Memory B cell (primary cell): ENCODE measurements around the gene TMEM30B.
"Not testable (repeated sequence)": the region's sequence is repeated elsewhere in the genome, so short reads cannot be mapped to it uniquely, and the experiment has no call there.

Experiments
- ATAC-seq: fragments of 150-1000 bp; cut with Tn5 transposase; 2 replicates; pipeline ENCODE4 v1.10.0; 2021; ENCODE audit warnings: low read depth, mild to moderate bottlenecking, moderate library complexity
- DNase-seq, 2 donors: peaks; one replicate each; pipeline ENCODE4 v3.0.0; 2022; ENCODE audit warnings: low spot score in 2 of 2
- H3K27ac Mint-ChIP-seq: one replicate; pipeline ENCODE4 v1.8.0; 2022; ENCODE audit warnings: mild to moderate bottlenecking, moderate library complexity, mixed read lengths
- H3K27me3 Mint-ChIP-seq: one replicate; pipeline ENCODE4 v1.8.0; 2022; ENCODE audit warnings: mixed read lengths
- H3K36me3 Mint-ChIP-seq: one replicate; pipeline ENCODE4 v1.8.0; 2022; ENCODE audit warnings: mild to moderate bottlenecking, mixed read lengths
- H3K4me1 Mint-ChIP-seq: one replicate; pipeline ENCODE4 v1.8.0; 2022; ENCODE audit warnings: mixed read lengths
- H3K4me3 Mint-ChIP-seq: one replicate; pipeline ENCODE4 v1.8.0; 2022; ENCODE audit warnings: mild to moderate bottlenecking, moderate library complexity, mixed read lengths
- H3K9me3 Mint-ChIP-seq: one replicate; pipeline ENCODE4 v1.8.0; 2022; ENCODE audit warnings: mixed read lengths

The TMEM30B gene

DNA sequence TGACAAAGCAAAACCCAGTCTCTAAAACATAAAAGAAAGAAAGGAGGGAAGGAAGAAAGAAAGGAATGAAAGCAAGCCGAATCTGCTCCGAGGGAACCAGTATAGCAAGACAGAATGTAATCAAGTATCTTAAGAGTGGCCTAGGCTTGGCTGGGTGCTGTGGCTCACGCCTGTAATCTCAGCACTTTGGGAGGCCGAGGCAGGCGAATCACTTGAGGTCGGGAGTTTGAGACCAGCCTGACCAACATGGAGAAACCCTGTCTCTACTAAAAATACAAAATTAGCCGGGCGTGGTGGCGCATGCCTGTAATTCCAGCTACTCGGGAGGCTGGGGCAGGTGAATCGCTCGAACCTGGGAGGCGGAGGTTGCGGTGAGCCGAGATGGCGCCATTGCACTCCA is 39.0 kb upstream of the TMEM30B start:
- H3K27ac Mint-ChIP-seq, ATAC-seq, DNase-seq, H3K9me3 Mint-ChIP-seq, H3K4me3 Mint-ChIP-seq, H3K4me1 Mint-ChIP-seq, H3K27me3 Mint-ChIP-seq, H3K36me3 Mint-ChIP-seq: not testable (repeated sequence)

DNA sequence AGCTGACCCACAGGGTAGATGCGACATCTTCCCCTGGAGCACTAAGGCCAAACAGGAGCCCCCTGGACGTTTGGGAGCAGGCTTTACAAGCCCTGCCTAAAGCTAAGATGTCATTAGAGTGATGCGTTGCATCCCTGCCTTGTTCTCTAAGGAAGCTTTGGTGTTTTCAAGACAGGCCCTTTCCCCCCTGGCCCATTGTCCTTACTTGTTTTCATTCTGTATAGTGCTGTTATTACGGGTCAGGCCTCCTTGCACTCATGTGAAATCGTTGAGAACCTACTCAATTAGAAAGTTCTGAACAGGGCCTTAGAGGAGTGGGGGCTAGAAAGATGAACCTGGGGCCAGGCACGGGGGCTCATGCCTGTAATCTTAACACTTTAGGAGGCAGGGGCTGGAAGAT is 38.6 kb upstream of the TMEM30B start:
- DNase-seq (no peak), ATAC-seq (no peak)
- Mint-ChIP-seq H3K4me1 (peaks cover 6% of the 10 kb centered on the region), H3K27me3 (peaks cover 3% of the 10 kb centered on the region), H3K9me3 (no peaks in the 10 kb centered on the region), H3K27ac (no peak overlapping the region), H3K36me3 (no peaks in the 10 kb centered on the region), H3K4me3 (no peak overlapping the region)

DNA sequence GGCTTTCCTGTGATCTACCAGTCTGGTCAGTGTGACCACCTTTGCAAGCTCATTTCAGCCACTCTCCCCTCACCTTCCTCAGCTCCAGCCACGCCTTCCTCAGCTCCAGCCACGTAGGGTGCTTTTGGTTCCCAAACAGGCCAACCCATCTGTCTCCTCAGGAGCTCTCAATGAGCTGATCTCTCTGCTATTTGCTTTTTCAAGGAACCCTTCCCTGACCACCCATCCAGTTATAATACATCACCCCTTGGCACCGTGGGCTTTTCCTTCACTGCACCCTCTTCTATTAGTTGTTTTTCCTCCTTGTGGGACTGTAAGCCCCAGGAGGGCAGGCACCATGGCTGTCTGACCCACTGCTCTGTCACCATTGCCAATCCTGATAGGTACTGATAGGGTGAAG is 37.9 kb upstream of the TMEM30B start:
- H3K27ac Mint-ChIP-seq: no peak overlapping the region
- DNase-seq (no peak), ATAC-seq (no peak)
- no peak overlapping the region for H3K4me3 Mint-ChIP-seq
- peaks cover 4% of the 10 kb centered on the region for H3K27me3 Mint-ChIP-seq
- peaks cover 2% of the 10 kb centered on the region for H3K9me3 Mint-ChIP-seq
- H3K4me1 Mint-ChIP-seq: peaks cover 6% of the 10 kb centered on the region
- peaks cover 1% of the 10 kb centered on the region for H3K36me3 Mint-ChIP-seq

DNA sequence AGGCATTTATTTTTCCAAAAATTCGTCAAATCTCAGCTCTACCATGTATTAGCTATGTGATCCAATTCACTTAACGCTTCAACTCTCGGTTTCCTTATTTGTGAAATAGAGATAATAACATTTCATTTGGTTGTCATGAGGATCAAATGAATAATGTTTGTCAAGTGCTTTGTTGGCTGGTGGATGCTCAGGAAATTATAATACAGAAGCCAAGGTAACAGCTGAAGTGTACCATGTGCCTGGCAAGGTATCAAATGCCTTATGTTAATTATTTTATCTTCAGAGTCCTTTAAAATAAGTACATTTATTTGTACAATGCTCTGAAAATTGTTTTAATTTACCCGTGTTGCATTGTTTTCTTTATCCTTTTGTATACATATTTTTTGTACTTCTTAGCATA is 34.2 kb upstream of the TMEM30B start:
- peaks cover 5% of the 10 kb centered on the region for H3K36me3 Mint-ChIP-seq
- H3K4me3 Mint-ChIP-seq: no peak overlapping the region
- peaks cover 9% of the 10 kb centered on the region for H3K9me3 Mint-ChIP-seq
- no peak overlapping the region for H3K27ac Mint-ChIP-seq
- DNase-seq (no peak), ATAC-seq (no peak)
- H3K27me3 Mint-ChIP-seq: peaks cover 3% of the 10 kb centered on the region
- no peaks in the 10 kb centered on the region for H3K4me1 Mint-ChIP-seq

DNA sequence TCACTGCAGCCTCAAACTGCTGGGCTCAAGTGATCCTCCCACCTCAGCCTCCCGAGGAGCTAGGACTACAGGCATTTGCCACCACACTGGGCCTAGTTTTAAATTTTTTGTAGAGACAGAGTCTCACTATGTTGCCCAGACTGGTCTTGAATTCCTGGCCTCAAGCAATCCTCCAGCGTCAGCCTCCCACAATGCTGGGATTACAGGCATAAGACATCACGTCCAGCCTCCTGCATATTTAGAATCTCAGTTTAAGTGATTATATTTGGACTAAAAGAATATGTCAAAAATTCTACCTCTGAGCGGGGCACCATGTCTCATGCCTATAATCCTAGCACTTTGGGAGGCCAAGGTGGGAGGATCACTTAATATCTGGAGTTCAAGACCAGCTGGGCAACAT is 27.6 kb upstream of the TMEM30B start:
- not testable (repeated sequence) for H3K4me1 Mint-ChIP-seq, H3K27me3 Mint-ChIP-seq, H3K27ac Mint-ChIP-seq, H3K36me3 Mint-ChIP-seq, ATAC-seq, DNase-seq, H3K4me3 Mint-ChIP-seq
- peaks cover 15% of the 10 kb centered on the region for H3K9me3 Mint-ChIP-seq

DNA sequence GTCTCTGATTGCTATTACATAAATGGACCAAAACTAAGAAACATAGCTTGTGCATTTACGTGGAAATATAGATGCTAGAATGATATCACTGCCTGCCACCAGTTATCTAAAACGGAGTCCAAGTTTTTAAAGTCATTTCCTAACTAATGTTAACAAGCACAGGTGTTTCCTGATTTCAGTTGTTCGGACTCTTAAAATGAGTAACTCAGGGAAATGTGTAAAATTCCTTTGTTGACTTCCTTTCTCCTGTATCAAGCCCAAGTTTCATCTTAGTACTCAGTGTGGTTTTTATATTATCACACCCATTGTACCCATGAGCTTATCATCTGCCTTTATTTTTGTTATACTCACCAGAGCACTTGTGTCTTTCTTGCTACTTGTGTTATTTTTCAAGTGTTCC is 27.1 kb upstream of the TMEM30B start:
- H3K9me3 Mint-ChIP-seq: peaks cover 14% of the 10 kb centered on the region
- peaks cover 6% of the 10 kb centered on the region for H3K27me3 Mint-ChIP-seq
- no peak overlapping the region for H3K27ac Mint-ChIP-seq
- H3K4me1 Mint-ChIP-seq: no peaks in the 10 kb centered on the region
- H3K36me3 Mint-ChIP-seq: peaks cover 5% of the 10 kb centered on the region
- ATAC-seq: no peak
- H3K4me3 Mint-ChIP-seq: no peak overlapping the region
- DNase-seq: no peak

DNA sequence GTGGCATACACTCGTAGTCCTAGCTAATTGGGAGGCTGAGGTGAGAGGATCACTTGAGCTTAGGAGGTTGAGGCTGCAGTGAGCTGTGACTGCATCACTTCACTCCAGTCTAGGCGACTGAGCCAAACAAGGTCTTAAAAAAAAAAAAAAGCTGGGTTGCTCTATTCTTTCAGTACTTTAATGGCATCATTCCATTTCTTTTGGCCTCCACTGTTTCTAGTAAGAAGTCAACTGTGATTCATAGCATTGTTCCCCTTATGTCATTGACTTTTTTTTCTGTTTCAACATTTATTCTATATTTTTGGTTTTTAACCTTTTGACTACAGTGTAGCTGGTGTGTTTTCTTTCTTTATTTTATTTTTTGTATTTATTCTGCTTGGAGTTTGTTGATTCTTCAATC is 23.6 kb upstream of the TMEM30B start:
- H3K36me3 Mint-ChIP-seq: peaks cover under 1% of the 10 kb centered on the region
- no peaks in the 10 kb centered on the region for H3K4me1 Mint-ChIP-seq
- H3K27me3 Mint-ChIP-seq: peaks cover 7% of the 10 kb centered on the region
- peaks cover 3% of the 10 kb centered on the region for H3K9me3 Mint-ChIP-seq
- no peak overlapping the region for H3K27ac Mint-ChIP-seq
- ATAC-seq: no peak
- no peak for DNase-seq
- H3K4me3 Mint-ChIP-seq: no peak overlapping the region

DNA sequence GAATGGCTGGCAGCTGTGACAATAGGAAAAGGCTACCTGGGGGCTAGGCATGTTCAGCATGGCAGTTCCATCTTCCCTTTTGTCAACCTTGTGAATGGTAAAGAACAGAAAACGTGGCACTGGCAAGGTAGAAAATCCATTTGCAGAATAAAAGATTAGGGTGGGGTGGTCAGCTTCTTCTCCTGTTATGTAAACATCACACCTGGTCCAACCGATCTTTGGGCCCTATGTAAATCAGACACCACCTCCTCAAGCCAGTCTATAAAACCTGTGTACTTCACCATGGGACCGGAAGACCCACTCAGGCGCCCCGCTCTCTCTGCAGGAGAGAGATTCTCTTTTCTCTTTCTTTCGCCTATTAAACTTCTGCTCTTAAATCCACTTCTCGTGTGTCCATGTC is 19.6 kb upstream of the TMEM30B start:
- Mint-ChIP-seq H3K27ac (no peak overlapping the region), H3K36me3 (no peaks in the 10 kb centered on the region), H3K4me1 (no peaks in the 10 kb centered on the region), H3K9me3 (no peaks in the 10 kb centered on the region), H3K4me3 (no peak overlapping the region), H3K27me3 (peaks cover 3% of the 10 kb centered on the region)
- ATAC-seq (no peak), DNase-seq (no peak)

DNA sequence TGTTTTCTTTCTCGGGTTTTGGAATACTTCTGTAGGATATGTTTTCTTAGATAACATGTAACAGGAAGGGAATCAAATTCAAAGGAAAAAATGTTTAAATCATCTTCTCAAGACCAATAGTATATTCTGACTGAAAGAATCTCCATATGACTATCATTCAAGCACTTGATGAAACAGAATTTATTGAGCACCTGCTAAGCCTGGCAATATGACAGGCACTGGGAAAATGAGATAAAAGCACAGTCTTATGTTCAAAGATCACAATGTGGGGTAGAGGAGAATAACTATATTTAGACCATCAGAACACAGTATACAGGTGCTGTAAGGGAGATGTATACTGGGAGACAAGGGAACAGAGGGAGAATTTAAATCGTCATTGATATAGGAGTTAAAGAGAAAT is 19.1 kb upstream of the TMEM30B start:
- no peaks in the 10 kb centered on the region for H3K4me1 Mint-ChIP-seq
- peaks cover 3% of the 10 kb centered on the region for H3K27me3 Mint-ChIP-seq
- H3K9me3 Mint-ChIP-seq: no peaks in the 10 kb centered on the region
- H3K4me3 Mint-ChIP-seq: no peak overlapping the region
- H3K27ac Mint-ChIP-seq: no peak overlapping the region
- ATAC-seq (no peak), DNase-seq (no peak)
- H3K36me3 Mint-ChIP-seq: no peaks in the 10 kb centered on the region

DNA sequence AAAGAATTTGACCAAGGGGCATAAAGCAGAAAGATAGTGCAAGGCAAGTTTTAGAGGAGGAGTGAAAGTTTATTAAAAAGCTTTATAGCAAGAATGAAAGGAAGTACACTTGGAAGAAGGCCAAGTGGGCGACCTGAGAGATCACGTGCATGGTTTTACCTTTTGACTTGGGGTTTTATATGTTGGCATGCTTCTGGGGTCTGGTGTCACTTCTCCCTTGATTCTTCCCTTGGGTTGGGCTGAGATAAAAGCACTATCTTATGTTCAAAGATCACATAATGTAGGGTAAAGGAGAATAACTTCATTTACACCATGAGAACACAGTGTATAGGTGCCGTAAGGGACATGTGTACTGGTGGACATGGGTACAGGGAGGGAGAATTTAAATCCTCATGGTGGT is 17.7 kb upstream of the TMEM30B start:
- H3K27ac Mint-ChIP-seq: no peak overlapping the region
- H3K9me3 Mint-ChIP-seq: no peaks in the 10 kb centered on the region
- no peak for ATAC-seq
- H3K4me3 Mint-ChIP-seq: no peak overlapping the region
- DNase-seq: no peak
- H3K27me3 Mint-ChIP-seq: peaks cover 3% of the 10 kb centered on the region
- H3K4me1 Mint-ChIP-seq: no peaks in the 10 kb centered on the region
- H3K36me3 Mint-ChIP-seq: no peaks in the 10 kb centered on the region

DNA sequence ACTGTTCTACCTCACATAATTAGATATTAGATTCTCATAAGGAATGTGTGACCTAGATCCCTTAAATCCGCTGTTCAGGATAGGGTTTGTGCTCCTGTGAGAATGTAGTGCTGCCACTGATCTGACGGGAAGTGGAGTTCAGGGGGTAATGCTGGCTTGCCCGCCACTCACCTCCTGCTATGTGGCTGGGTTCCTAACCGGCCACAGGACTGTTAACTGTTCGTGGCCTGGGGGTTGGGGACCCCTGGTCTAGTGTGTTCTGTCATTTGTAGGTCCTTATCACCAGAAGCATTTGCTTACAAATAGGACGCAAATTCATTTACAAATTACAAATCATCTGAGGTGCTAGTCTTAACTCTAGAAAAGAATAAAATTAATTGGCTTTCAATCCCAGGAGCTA is 16.4 kb upstream of the TMEM30B start:
- no peak overlapping the region for H3K4me3 Mint-ChIP-seq
- H3K27ac Mint-ChIP-seq: no peak overlapping the region
- ATAC-seq: no peak
- H3K27me3 Mint-ChIP-seq: peaks cover 3% of the 10 kb centered on the region
- H3K36me3 Mint-ChIP-seq: no peaks in the 10 kb centered on the region
- H3K4me1 Mint-ChIP-seq: no peaks in the 10 kb centered on the region
- H3K9me3 Mint-ChIP-seq: no peaks in the 10 kb centered on the region
- no peak for DNase-seq

DNA sequence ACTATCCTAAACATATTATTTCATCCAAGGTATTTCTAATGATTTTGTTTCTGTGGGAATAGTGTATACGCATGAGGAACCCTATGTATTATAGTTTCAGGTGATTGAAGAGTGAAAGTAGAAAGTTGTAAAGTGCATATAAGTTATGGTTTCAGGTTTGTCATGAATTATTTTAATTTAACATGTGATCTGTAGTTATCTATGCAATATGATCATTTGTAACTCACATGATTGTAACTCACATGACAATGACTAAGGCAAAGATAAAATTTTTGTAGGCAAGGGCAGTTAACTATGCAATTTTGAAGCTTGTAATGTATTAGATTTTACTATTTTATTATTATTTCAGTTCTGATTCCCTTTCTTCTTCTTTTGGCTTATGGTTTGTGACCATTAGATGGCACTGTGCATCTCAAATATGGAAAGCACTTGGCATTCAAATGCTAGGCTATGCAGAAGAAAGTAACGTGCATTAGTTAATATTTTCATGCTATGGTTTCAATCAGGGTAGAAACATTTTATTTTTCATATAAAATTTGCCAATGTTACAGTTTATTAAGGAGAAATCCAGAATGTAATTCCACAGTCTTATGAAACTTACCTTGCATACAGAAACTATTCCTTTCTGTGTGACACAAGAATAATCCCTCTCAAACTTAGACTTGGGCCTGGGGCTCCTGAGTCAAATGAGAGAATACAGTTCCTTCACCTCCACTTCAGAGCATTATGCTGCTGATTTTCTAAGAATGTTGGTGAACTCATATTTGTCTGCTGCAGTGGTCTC is 15.8 kb upstream of the TMEM30B start:
- H3K27ac Mint-ChIP-seq: no peak overlapping the region
- H3K9me3 Mint-ChIP-seq: no peaks in the 10 kb centered on the region
- H3K36me3 Mint-ChIP-seq: no peaks in the 10 kb centered on the region
- ATAC-seq: no peak
- peaks cover 3% of the 10 kb centered on the region for H3K27me3 Mint-ChIP-seq
- no peaks in the 10 kb centered on the region for H3K4me1 Mint-ChIP-seq
- H3K4me3 Mint-ChIP-seq: no peak overlapping the region
- no peak for DNase-seq

DNA sequence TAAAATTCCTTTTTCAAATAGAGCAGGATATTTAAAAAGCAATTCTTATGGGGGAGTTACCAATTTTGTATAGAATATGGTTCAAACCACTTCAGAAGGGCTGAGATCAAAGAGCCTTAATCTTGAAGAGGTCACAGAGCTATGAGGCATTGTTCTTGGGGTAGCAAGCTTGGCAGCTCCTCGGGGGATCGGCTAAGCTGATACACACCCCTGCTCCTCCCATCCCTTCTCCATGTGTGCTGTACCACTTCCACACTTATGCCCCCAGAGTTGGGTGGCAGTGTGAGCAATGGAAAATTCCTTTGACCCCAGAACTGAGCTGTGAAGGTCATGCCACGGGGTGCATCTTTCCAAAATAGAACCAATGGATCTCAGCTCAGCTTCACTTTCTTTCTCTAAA is 15.0 kb upstream of the TMEM30B start:
- ATAC-seq (no peak), DNase-seq (no peak)
- H3K36me3 Mint-ChIP-seq: no peaks in the 10 kb centered on the region
- H3K27me3 Mint-ChIP-seq: peaks cover 3% of the 10 kb centered on the region
- no peak overlapping the region for H3K4me3 Mint-ChIP-seq
- no peaks in the 10 kb centered on the region for H3K4me1 Mint-ChIP-seq
- no peaks in the 10 kb centered on the region for H3K9me3 Mint-ChIP-seq
- no peak overlapping the region for H3K27ac Mint-ChIP-seq

DNA sequence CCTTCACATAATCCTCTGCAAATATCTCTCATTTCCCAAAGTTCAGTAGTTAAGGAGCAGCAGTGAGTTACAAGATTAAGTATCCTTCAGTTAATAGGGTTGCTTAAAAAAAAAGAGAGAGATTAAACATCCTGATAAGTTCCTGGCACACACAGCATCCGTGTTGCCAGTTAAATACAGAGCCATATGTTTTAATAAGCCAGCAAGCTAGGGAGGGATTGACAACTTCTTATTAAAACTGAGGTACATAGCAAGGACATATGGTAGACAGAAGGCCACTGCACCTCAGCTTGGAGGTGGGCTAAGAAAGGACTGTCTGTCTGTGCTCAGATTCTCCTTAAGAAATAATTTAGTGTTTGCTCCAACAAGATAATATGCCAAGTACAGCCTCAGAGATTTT is 9.6 kb upstream of the TMEM30B start:
- ATAC-seq (no peak), DNase-seq (no peak)
- no peaks in the 10 kb centered on the region for H3K4me1 Mint-ChIP-seq
- peaks cover 3% of the 10 kb centered on the region for H3K27me3 Mint-ChIP-seq
- no peak overlapping the region for H3K27ac Mint-ChIP-seq
- H3K36me3 Mint-ChIP-seq: no peaks in the 10 kb centered on the region
- no peaks in the 10 kb centered on the region for H3K9me3 Mint-ChIP-seq
- no peak overlapping the region for H3K4me3 Mint-ChIP-seq

DNA sequence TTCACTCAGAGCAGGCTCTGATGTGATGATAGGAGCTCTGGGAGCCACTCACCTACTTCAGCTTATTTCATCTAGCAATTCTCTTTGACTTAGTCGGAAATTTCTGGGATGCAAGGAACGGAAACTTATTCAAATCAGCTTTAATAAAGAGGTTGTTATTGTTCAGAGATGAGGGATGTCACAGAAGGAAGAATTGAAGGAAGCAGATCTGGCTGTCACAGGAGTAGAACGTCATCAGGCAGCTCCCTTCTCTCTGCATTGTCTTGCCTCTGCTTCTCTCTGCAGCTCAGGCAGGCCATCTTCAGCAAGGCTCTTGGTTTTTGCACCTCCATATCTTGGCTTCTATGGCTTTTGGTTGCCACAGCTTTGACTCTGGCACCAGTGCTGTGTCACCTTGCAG is 7.6 kb upstream of the TMEM30B start:
- H3K4me1 Mint-ChIP-seq: no peaks in the 10 kb centered on the region
- H3K9me3 Mint-ChIP-seq: no peaks in the 10 kb centered on the region
- DNase-seq (no peak), ATAC-seq (no peak)
- H3K27ac Mint-ChIP-seq: no peak overlapping the region
- no peaks in the 10 kb centered on the region for H3K36me3 Mint-ChIP-seq
- H3K4me3 Mint-ChIP-seq: no peak overlapping the region
- peaks cover 7% of the 10 kb centered on the region for H3K27me3 Mint-ChIP-seq
